K562 (cell line): ENCODE measurements around the gene CPNE9. TPM values are rescaled to one million over a fixed set of nuclear protein-coding genes. Genes with fewer than 3 reads are reported as not detected.

ENCODE experiments used
- CBX8 ChIP-seq: fragments of 200-600 bp; sonication (generic); IDR thresholded peaks from 2 replicates; pipeline ENCODE4 v1.6.1; 2012; ENCODE audit warnings: borderline replicate concordance, mixed run types, low read depth, mild to moderate bottlenecking, moderate library complexity, mixed read lengths, low read length, control low read depth, inconsistent platforms; ENCODE audit not compliant: poor library complexity, severe bottlenecking; ENCODE audit errors: extremely low read depth
- CCNT2 ChIP-seq: IDR thresholded peaks from 2 replicates; pipeline ENCODE4 v1.6.1; 2011; ENCODE audit warnings: borderline replicate concordance, low read depth, mild to moderate bottlenecking, moderate library complexity, mixed read lengths, low read length; ENCODE audit not compliant: insufficient read length; ENCODE audit errors: extremely low read depth
- CREB1 ChIP-seq, 2 experiments: sonication (generic) in 1 of 2; formaldehyde crosslinking in 1 of 2; IDR thresholded peaks; 2 replicates each; pipeline versions ENCODE4 v1.6.1 to v1.8.0; 2012 to 2022; ENCODE audit warnings: inconsistent platforms in 1 of 2, mild to moderate bottlenecking in 1 of 2, missing genetic modification reagents in 1 of 2, moderate library complexity in 1 of 2
- ELF2 ChIP-seq: fragments of 250-450 bp; sonication (Bioruptor Pico); IDR thresholded peaks from 2 replicates; pipeline ENCODE4 v1.5.0; 2021; ENCODE audit warnings: mild to moderate bottlenecking
- ETS2 ChIP-seq: IDR thresholded peaks from 2 replicates; pipeline ENCODE4 v1.6.1; 2016; ENCODE audit warnings: borderline replicate concordance, missing genetic modification characterization, mild to moderate bottlenecking, moderate library complexity, missing compliant biosample characterization; ENCODE audit not compliant: poor library complexity, severe bottlenecking
- GABPB1 ChIP-seq: sonication (generic); formaldehyde crosslinking; IDR thresholded peaks from 2 replicates; pipeline ENCODE4 v1.8.0; 2022; ENCODE audit warnings: mild to moderate bottlenecking, missing genetic modification reagents
- KAT2B ChIP-seq: IDR thresholded peaks from one replicate; pipeline ENCODE4 v1.6.1; 2012; ENCODE audit warnings: low read depth, mild to moderate bottlenecking, control low read depth, inconsistent platforms, low read length, moderate library complexity
- L3MBTL2 ChIP-seq: fragments of 450-650 bp; IDR thresholded peaks from 2 replicates; pipeline ENCODE4 v1.6.1; 2016; ENCODE audit warnings: mild to moderate bottlenecking, moderate library complexity
- MYNN ChIP-seq, 2 experiments: sonication (generic); formaldehyde crosslinking in 1 of 2; IDR thresholded peaks; 2 replicates each; pipeline versions ENCODE4 v1.5.0 to v1.6.1; 2016 to 2020; ENCODE audit warnings: antibody characterized with exemption in 1 of 2, missing genetic modification reagents in 1 of 2
- POLR2G ChIP-seq: fragments of 200-400 bp; formaldehyde crosslinking; IDR thresholded peaks from 2 replicates; pipeline ENCODE4 v1.6.1; 2017; ENCODE audit warnings: low read depth, mild to moderate bottlenecking, antibody characterized with exemption, low read length, moderate library complexity
- ZBTB1 ChIP-seq: sonication (generic); formaldehyde crosslinking; IDR thresholded peaks from 2 replicates; pipeline ENCODE4 v1.8.1; 2023; ENCODE audit warnings: missing genetic modification reagents, low read depth, mild to moderate bottlenecking, borderline replicate concordance
- ZBTB7A ChIP-seq: IDR thresholded peaks from 2 replicates; pipeline ENCODE4 v1.6.1; 2011; ENCODE audit warnings: low read depth, mild to moderate bottlenecking, low read length, moderate library complexity, borderline replicate concordance; ENCODE audit not compliant: control insufficient read depth
- ZNF324 ChIP-seq: fragments of 250-450 bp; sonication (Bioruptor Pico); IDR thresholded peaks from 2 replicates; pipeline ENCODE4 v1.4.0; 2020; ENCODE audit warnings: mild to moderate bottlenecking
- ZNF347 ChIP-seq: fragments of 450-650 bp; formaldehyde crosslinking; IDR thresholded peaks from 2 replicates; pipeline ENCODE4 v1.4.0; 2020; ENCODE audit warnings: low read depth, mild to moderate bottlenecking, moderate library complexity
- ZNF583 ChIP-seq: fragments of 250-450 bp; sonication (Bioruptor Pico); IDR thresholded peaks from 2 replicates; pipeline ENCODE4 v1.4.0; 2020
- polyA plus RNA-seq, 8 experiments: library from polyadenylated mRNA; depleted of rRNA in 4 of 8; stranded (reverse) in 5 of 8; unstranded in 3 of 8; fragments of >200 nt; fragmentation: Nextera tagmentation in 2 of 8; fragmentation: Illumina TruSeq in 1 of 8; extraction: Ambion mirVana in 2 of 8; extraction: Trizol in 1 of 8; gene quantifications; 2 replicates each; pipeline versions ENCODE4 v1.2.1 to v1.2.3, GENCODE V29; 2011 to 2014; ENCODE audit warnings: inconsistent platforms in 1 of 8, missing spikeins in 1 of 8
- total RNA-seq, 7 experiments: library from RNA; depleted of rRNA in 6 of 7; stranded (reverse); fragments of >200 nt in 6 of 7; fragmentation: Illumina TruSeq in 2 of 7; extraction: Trizol in 2 of 7; gene quantifications; 2 replicates each; pipeline versions ENCODE4 v1.2.1 to v1.2.3, GENCODE V29; 2011 to 2021; ENCODE audit warnings: low replicate concordance in 1 of 7
- TF ChIP-seq, protein P1 (sequence below): fragments of 450-650 bp; IDR thresholded peaks from one replicate; pipeline ENCODE4 v1.6.1; 2018; ENCODE audit warnings: mild to moderate bottlenecking, moderate library complexity; ENCODE audit not compliant: partially characterized antibody
- TF ChIP-seq, protein P2 (sequence below): sonication (generic); formaldehyde crosslinking; IDR thresholded peaks from 2 replicates; pipeline ENCODE4 v1.8.0; 2022; ENCODE audit warnings: missing genetic modification reagents, mild to moderate bottlenecking, moderate library complexity, borderline replicate concordance
- TF ChIP-seq, protein P3 (sequence below), 2 experiments: fragments of 450-650 bp; conservative IDR thresholded peaks; 2 replicates each; pipeline ENCODE4 v1.6.1; 2017; ENCODE audit warnings: mild to moderate bottlenecking in 2 of 2, moderate library complexity in 2 of 2
- TF ChIP-seq, protein P4 (sequence below): fragments of 200-400 bp; formaldehyde crosslinking; IDR thresholded peaks from 2 replicates; pipeline ENCODE4 v1.6.1; 2017; ENCODE audit warnings: mild to moderate bottlenecking, low read depth, low read length, moderate library complexity

CPNE9 gene
- total and polyA plus RNA-seq, 9 of the 15 experiments (the other 6 are each of a cell fraction or from before 2014, with no cell fraction given) = 0.22 to 0.56 (median 0.29) TPM; not detected in 3

DNA sequence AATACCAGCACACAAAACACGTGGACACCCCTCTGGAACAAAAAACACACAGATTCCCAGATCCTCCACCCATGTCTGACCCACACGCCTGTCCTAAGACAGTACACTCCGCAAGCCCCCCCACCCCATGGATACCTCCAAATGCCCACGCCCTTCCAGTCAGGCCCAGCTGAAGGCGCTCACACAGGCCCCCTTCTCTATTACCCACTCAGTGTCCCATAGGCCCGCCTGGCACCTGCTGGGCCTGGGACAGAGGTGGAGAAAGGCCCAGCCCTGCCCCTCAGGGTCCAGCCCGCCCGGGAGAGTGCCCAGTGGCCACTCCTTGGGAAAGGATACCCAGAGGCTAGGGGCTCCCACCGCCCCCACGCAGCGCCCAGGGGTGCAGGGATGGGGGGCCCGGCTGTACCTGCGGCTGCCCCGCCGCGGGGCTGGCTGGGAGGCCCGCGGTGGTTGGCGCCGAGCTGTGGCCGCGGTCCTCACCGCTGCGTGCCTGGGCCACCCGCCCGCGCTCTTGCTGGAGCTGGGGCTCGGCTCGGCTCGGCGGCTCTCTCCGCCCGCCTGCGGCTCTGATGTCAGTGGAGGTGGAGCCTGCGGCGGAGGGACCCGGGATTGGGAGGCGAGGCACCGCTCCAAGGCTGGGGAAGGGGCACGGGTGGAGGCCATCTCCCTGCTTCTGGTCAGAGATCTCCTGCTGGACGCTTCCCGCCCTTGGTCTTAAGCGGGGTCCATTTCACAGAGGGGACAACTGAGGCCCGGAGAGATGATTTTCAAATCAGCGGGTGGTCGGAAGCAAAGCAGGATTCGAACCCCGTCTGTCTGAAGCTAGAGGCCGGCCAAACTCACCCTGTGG lies 66.0 kb downstream of the CPNE9 start, which contains the start of gene CAMK1 (continued):
- TF ChIP-seq, protein P1, sequence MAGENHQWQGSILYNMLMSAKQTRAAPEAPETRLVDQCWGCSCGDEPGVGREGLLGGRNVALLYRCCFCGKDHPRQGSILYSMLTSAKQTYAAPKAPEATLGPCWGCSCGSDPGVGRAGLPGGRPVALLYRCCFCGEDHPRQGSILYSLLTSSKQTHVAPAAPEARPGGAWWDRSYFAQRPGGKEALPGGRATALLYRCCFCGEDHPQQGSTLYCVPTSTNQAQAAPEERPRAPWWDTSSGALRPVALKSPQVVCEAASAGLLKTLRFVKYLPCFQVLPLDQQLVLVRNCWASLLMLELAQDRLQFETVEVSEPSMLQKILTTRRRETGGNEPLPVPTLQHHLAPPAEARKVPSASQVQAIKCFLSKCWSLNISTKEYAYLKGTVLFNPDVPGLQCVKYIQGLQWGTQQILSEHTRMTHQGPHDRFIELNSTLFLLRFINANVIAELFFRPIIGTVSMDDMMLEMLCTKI = no peak
- TF ChIP-seq, protein P2, sequence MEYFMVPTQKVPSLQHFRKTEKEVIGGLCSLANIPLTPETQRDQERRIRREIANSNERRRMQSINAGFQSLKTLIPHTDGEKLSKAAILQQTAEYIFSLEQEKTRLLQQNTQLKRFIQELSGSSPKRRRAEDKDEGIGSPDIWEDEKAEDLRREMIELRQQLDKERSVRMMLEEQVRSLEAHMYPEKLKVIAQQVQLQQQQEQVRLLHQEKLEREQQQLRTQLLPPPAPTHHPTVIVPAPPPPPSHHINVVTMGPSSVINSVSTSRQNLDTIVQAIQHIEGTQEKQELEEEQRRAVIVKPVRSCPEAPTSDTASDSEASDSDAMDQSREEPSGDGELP (CRISPR knock-in tag) = peak; percentile 29; the same call in 1 of the 2 replicates
- TF ChIP-seq, protein P3, sequence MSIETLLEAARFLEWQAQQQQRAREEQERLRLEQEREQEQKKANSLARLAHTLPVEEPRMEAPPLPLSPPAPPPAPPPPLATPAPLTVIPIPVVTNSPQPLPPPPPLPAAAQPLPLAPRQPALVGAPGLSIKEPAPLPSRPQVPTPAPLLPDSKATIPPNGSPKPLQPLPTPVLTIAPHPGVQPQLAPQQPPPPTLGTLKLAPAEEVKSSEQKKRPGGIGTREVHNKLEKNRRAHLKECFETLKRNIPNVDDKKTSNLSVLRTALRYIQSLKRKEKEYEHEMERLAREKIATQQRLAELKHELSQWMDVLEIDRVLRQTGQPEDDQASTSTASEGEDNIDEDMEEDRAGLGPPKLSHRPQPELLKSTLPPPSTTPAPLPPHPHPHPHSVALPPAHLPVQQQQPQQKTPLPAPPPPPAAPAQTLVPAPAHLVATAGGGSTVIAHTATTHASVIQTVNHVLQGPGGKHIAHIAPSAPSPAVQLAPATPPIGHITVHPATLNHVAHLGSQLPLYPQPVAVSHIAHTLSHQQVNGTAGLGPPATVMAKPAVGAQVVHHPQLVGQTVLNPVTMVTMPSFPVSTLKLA (conservative IDR thresholded peaks at IDR 0.05) = no peak
- no peak for TF ChIP-seq ETS2 (tag)
- TF ChIP-seq ZBTB1 (CRISPR knock-in tag) = no peak
- TF ChIP-seq ELF2 (CRISPR knock-in tag) = no peak
- peak; percentile 37 for TF ChIP-seq L3MBTL2
- TF ChIP-seq ZBTB7A = 0 out of 2 replicates have a peak, but pooled peaks have one; percentile 51
- no peak for TF ChIP-seq ZNF583 (CRISPR knock-in tag)
- TF ChIP-seq KAT2B = no peak
- no peak for TF ChIP-seq CREB1 (IDR thresholded peaks at IDR 0.05)
- TF ChIP-seq CREB1 (CRISPR knock-in tag; IDR thresholded peaks at IDR 0.05) = no peak
- TF ChIP-seq CBX8 = no peak
- TF ChIP-seq, protein P4, sequence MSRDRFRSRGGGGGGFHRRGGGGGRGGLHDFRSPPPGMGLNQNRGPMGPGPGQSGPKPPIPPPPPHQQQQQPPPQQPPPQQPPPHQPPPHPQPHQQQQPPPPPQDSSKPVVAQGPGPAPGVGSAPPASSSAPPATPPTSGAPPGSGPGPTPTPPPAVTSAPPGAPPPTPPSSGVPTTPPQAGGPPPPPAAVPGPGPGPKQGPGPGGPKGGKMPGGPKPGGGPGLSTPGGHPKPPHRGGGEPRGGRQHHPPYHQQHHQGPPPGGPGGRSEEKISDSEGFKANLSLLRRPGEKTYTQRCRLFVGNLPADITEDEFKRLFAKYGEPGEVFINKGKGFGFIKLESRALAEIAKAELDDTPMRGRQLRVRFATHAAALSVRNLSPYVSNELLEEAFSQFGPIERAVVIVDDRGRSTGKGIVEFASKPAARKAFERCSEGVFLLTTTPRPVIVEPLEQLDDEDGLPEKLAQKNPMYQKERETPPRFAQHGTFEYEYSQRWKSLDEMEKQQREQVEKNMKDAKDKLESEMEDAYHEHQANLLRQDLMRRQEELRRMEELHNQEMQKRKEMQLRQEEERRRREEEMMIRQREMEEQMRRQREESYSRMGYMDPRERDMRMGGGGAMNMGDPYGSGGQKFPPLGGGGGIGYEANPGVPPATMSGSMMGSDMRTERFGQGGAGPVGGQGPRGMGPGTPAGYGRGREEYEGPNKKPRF = no peak
- peak; percentile 84 for TF ChIP-seq POLR2G
- TF ChIP-seq ZNF347 (CRISPR knock-in tag) = no peak
- TF ChIP-seq CCNT2 = peak; percentile 46
- 0 out of 2 replicates have a peak, but pooled peaks have one; percentile 18 for TF ChIP-seq MYNN (IDR thresholded peaks at IDR 0.05)
- TF ChIP-seq MYNN (CRISPR knock-in tag; IDR thresholded peaks at IDR 0.05) = no peak
- TF ChIP-seq ZNF324 (CRISPR knock-in tag) = no peak
- TF ChIP-seq GABPB1 = 0 out of 2 replicates have a peak, but pooled peaks have one; percentile 29
